SH-SY5Y (cell line): ENCODE results near the gene APOL2.

Experiments used
- GATA2 ChIP-seq: IDR thresholded peaks from 2 replicates; pipeline ENCODE4 v1.6.1; 2011; ENCODE audit warnings: mild to moderate bottlenecking, low read depth, low read length
- GATA3 ChIP-seq: IDR thresholded peaks from 2 replicates; pipeline ENCODE4 v1.6.1; 2011; ENCODE audit warnings: low read depth, mild to moderate bottlenecking, low read length, moderate library complexity

DNA sequence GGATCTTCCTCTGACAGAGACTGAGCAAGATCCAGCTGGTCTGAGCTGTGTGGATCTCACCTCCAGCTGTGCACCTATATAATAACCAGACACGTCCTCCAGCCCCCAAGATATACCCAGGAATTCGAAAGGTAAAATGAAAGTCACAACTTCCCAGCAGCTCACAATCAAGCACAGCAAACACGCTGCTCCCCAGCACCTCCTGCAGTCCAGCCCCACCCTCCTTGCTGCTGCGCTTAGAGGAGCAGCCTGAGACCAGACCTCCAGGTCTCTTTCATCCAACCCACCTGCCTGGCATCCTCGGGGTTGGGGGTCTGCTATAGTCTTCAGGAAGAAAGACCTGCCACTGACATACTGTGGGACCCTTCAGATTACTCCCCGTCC is 34.7 kb downstream of the APOL2 start:
- TF ChIP-seq GATA2 (no peak), GATA3 (no peak)
